ENCODE data around the gene RBM20. TPM values are rescaled to one million over a fixed set of nuclear protein-coding genes. Genes with fewer than 3 reads are reported as not detected.

The RBM20 gene
- total and polyA plus RNA-seq, 2 of the 4 experiments (the other 2 are of a cell fraction): under 0.01 to 0.15 TPM

DNA sequence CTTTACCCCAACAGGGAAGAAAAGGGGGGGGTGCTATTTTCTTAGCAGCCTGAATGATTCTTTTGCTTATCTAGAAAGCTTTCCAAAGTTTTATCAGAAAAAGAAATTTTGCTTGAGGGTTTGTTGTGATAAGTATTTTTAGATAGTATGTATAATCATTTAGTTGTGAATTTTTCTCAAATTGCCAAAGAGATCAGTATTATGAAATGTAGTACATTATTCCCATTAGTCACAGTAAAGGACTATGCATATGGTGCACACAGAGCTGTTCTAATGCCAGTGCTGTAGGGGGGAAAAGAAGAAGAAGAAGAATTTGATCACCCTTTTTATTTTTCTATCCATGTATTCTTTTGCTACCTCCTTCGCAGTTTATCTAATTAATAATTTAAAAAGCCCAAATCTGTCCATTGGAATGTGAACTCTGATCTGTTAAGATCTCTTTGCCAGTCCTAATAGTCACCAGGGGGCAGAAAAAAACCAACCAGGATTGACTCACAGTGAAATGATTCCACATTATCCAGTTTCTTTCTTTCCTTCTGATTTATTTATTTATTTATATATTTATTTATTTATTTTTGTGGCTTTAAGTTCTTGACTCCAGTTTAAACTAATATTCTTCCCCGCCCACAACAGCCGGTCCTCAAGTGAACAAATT is 4.7 kb downstream of the RBM20 start:
- Histone ChIP-seq H3K4me3 (ENCODE audit: insufficient read depth, low read depth, low read length) (no peak overlapping the region), H3K36me3 (ENCODE audit: control insufficient read depth, insufficient read depth, low read length) (no peaks in the 10 kb centered on the region), H2BK5ac (ENCODE audit: low read depth, low read length, poor library complexity, severe bottlenecking) (no peak overlapping the region), H2AFZ (replicated peaks; ENCODE audit: low read length, poor library complexity) (no peak overlapping the region), H4K5ac (ENCODE audit: low read depth, low read length) (no peak overlapping the region), H2AK5ac (ENCODE audit: low read depth, low read length) (no peak overlapping the region), H2BK20ac (ENCODE audit: low read depth, low read length) (no peak overlapping the region), H4K20me1 (ENCODE audit: insufficient read depth, low read length) (no peaks in the 10 kb centered on the region; the same call in 1 of the 2 replicates), H3K14ac (replicated peaks; ENCODE audit: low read depth, low read length) (no peak overlapping the region), H3K27ac (ENCODE audit: insufficient read depth, low read length) (no peak overlapping the region), H3K9ac (ENCODE audit: low read depth, low read length) (no peak overlapping the region), H3K18ac (ENCODE audit: low read depth, low read length) (no peak overlapping the region), H3K4me2 (ENCODE audit: low read depth, low read length) (no peak overlapping the region), H2AK9ac (replicated peaks; ENCODE audit: low read depth, low read length, poor library complexity) (no peak overlapping the region), H3K56ac (ENCODE audit: extremely low read depth, insufficient read depth, low read length) (no peak overlapping the region), H3K27me3 (ENCODE audit: control insufficient read depth, insufficient read depth, low read length) (peaks cover 29% of the 10 kb centered on the region), H3K4me1 (ENCODE audit: control insufficient read depth, insufficient read depth, low read length) (peaks cover 2% of the 10 kb centered on the region; the same call in 1 of the 2 replicates), H4K91ac (ENCODE audit: insufficient read depth, low read depth, low read length) (no peak overlapping the region), H4K8ac (ENCODE audit: low read depth in 2 of 2, low read length in 2 of 2) (no peak overlapping the region), H2BK120ac (ENCODE audit: low read depth, low read length) (no peak overlapping the region), H3K9me1 (ENCODE audit: insufficient read depth, low read length) (no peaks in the 10 kb centered on the region), H2BK15ac (ENCODE audit: low read depth, low read length) (no peak overlapping the region), H3K4ac (ENCODE audit: low read depth, low read length) (no peak overlapping the region), H3K79me1 (ENCODE audit: low read depth in 1 of 2, low read length in 2 of 2) (no peaks in the 10 kb centered on the region), H3K9me3 (ENCODE audit: control insufficient read depth, insufficient read depth, low read length) (no peaks in the 10 kb centered on the region), H3K23ac (ENCODE audit: low read depth, low read length) (no peak overlapping the region)
- intact Hi-C loops (cut with micrococcal nuclease) (no loop called here), in situ Hi-C loops (cut with MboI; ENCODE audit: low sequenced_read_pairs) (no loop called here), dilution Hi-C loops (cut with HindIII; ENCODE audit: low sequenced_read_pairs, unreplicated experiment) (no loop called here)
- no peak for ATAC-seq (ENCODE audit: low read depth)
- ChIA-PET POLR2A (ENCODE audit: unreplicated experiment) (no interaction called here), CTCF (interaction anchor here (0.9 to 1.6 kb wide), 4 partner anchors 19 to 49 kb away, joined by 3 to 8 read pairs (median 4); no protein-coding TSS in a partner anchor)
- DNase-seq: peak; percentile 32
- peak; percentile 36; the same call in 1 of the 2 replicates for TF ChIP-seq CEBPB (IDR thresholded peaks at IDR 0.05; ENCODE audit: low read depth, low read length)
- TF ChIP-seq RAD21 (IDR thresholded peaks at IDR 0.05; ENCODE audit: low read length): no peak
- WGBS, 2 experiments (ENCODE audit: extremely low coverage in 2 of 2, insufficient read length in 1 of 2): no CpG with 5 or more reads among the region's 3 CpGs
- no TSS peak for BruUV-seq (replicated peaks)
